HepG2 (cell line): ENCODE results near the gene CEP128. TPM values are rescaled to one million over a fixed set of nuclear protein-coding genes. Genes with fewer than 3 reads are reported as not detected.
A peak's percentile ranks its signal among the peaks of the same experiment; 100 is the strongest.

Experiments used
- ATAC-seq: fragments of 200-7000 bp; cut with Tn5 transposase; 3 replicates; pipeline ENCODE4 v1.9.1; 2020; ENCODE audit warnings: mild to moderate bottlenecking, moderate library complexity
- BruUV-seq: library from RNA; stranded (reverse); fragments of 400-500 nt; replicated peaks from 2 replicates; lab custom pipeline; 2021; lab: Mats Ljungman, UMichigan
- CTCF ChIA-PET: fragments of 300-600 bp; formaldehyde crosslinking; extraction: SDS; loops from one replicate; lab custom pipeline; 2021; ENCODE audit warnings: low total read pairs, inconsistent platforms, low intra/inter-chr PET ratio; lab: Yijun Ruan, JAX
- POLR2A ChIA-PET: fragments of 350-600 bp; sonication (Branson Sonifier 250); formaldehyde crosslinking; loops from one replicate; lab custom pipeline; 2020; ENCODE audit warnings: antibody characterized with exemption, inconsistent platforms; lab: Yijun Ruan, JAX
- DNase-seq: peaks from one replicate; pipeline ENCODE4 v3.0.0-alpha.2; 2015; ENCODE audit warnings: low spot score
- FAIRE-seq: peaks from 3 replicates; lab custom pipeline; 2011; peaks lifted over from hg19 to GRCh38; lab: Jason Lieb, UNC
- H2AFZ ChIP-seq: one replicate; pipeline ENCODE4 v1.6.1; 2011; ENCODE audit warnings: low read length, inconsistent platforms
- H3K27ac ChIP-seq: fragments of 300-600 bp; 3 replicates; pipeline ENCODE4 v1.8.0; 2011; ENCODE audit warnings: mixed run types, mild to moderate bottlenecking, mixed read lengths, low read length, inconsistent platforms; ENCODE audit not compliant: insufficient read depth; ENCODE audit errors: extremely low read length
- H3K27me3 ChIP-seq, 2 experiments: fragments of 200-600 bp in 1 of 2; 2 replicates in 1 of 2; 3 replicates in 1 of 2; pipeline versions ENCODE4 v1.6.0 to v1.8.0; 2011; ENCODE audit warnings: low read length in 2 of 2, mild to moderate bottlenecking in 2 of 2, moderate library complexity in 2 of 2, inconsistent platforms in 1 of 2; ENCODE audit not compliant: insufficient read depth in 2 of 2, control insufficient read depth in 1 of 2
- H3K36me3 ChIP-seq, 2 experiments: fragments of 200-600 bp in 1 of 2; replicated peaks in 1 of 2; 2 replicates in 1 of 2; 3 replicates in 1 of 2; pipeline versions ENCODE4 v1.5.1 to v1.8.0; 2011; ENCODE audit warnings: low read length in 2 of 2, inconsistent platforms in 1 of 2; ENCODE audit not compliant: insufficient read depth in 2 of 2, control insufficient read depth in 1 of 2
- H3K4me1 ChIP-seq: 2 replicates; pipeline ENCODE4 v1.5.1; 2012; ENCODE audit warnings: low read length, inconsistent platforms; ENCODE audit not compliant: insufficient read depth
- H3K4me2 ChIP-seq: 2 replicates; pipeline ENCODE4 v1.6.0; 2011; ENCODE audit warnings: low read depth, low read length, inconsistent platforms
- H3K4me3 ChIP-seq, 3 experiments: fragments of 200-600 bp in 1 of 3; sonication (generic), shearing (Covaris generic) in 1 of 3; replicated peaks in 1 of 3; 2 replicates each; pipeline ENCODE4 v1.5.1; 2011 to 2016; ENCODE audit warnings: low read length in 3 of 3, inconsistent platforms in 2 of 3, low read depth in 2 of 3, mild to moderate bottlenecking in 2 of 3, control low read depth in 1 of 3, mixed read lengths in 1 of 3; ENCODE audit not compliant: insufficient read depth in 1 of 3
- H3K79me2 ChIP-seq: one replicate; pipeline ENCODE4 v1.6.1; 2011; ENCODE audit warnings: low read length, inconsistent platforms; ENCODE audit not compliant: insufficient read depth
- H3K9ac ChIP-seq: 2 replicates; pipeline ENCODE4 v1.6.0; 2011; ENCODE audit warnings: mild to moderate bottlenecking, low read depth, low read length, inconsistent platforms; ENCODE audit not compliant: insufficient read depth
- H3K9me3 ChIP-seq: 2 replicates; pipeline ENCODE4 v1.5.1; 2012; ENCODE audit warnings: mild to moderate bottlenecking, low read length
- H4K20me1 ChIP-seq: 2 replicates; pipeline ENCODE4 v1.6.0; 2011; ENCODE audit warnings: inconsistent platforms, mild to moderate bottlenecking, low read length, moderate library complexity; ENCODE audit not compliant: insufficient read depth
- CEBPB ChIP-seq: IDR thresholded peaks from 2 replicates; pipeline ENCODE4 v1.6.1; 2011; ENCODE audit warnings: low read depth, low read length, improper control_type of control experiment, borderline replicate concordance
- CREB1 ChIP-seq, 2 experiments: fragments of 450-650 bp in 1 of 2; IDR thresholded peaks; 2 replicates each; pipeline ENCODE4 v1.6.1; 2016 to 2017; ENCODE audit warnings: control low read depth in 1 of 2, mild to moderate bottlenecking in 1 of 2, missing compliant biosample characterization in 1 of 2, missing genetic modification characterization in 1 of 2
- FOXO1 ChIP-seq: sonication (generic); formaldehyde crosslinking; IDR thresholded peaks from 2 replicates; pipeline ENCODE4 v1.4.0; 2020; ENCODE audit warnings: missing genetic modification reagents
- KDM4B ChIP-seq: sonication (generic); formaldehyde crosslinking; IDR thresholded peaks from 2 replicates; pipeline ENCODE4 v1.4.0; 2020; ENCODE audit warnings: missing genetic modification reagents
- KLF6 ChIP-seq: IDR thresholded peaks from 2 replicates; pipeline ENCODE4 v1.8.0; 2016; ENCODE audit warnings: missing biosample characterization, missing genetic modification reagents
- ZNF432 ChIP-seq: sonication (generic); formaldehyde crosslinking; IDR thresholded peaks from 2 replicates; pipeline ENCODE4 v1.5.0; 2020; ENCODE audit warnings: missing genetic modification reagents, mild to moderate bottlenecking, borderline replicate concordance
- ZNF557 ChIP-seq: sonication (generic); formaldehyde crosslinking; IDR thresholded peaks from 2 replicates; pipeline ENCODE4 v1.4.0; 2020; ENCODE audit warnings: missing genetic modification reagents
- ZSCAN25 ChIP-seq: sonication (generic); formaldehyde crosslinking; IDR thresholded peaks from 2 replicates; pipeline ENCODE4 v1.8.0; 2022; ENCODE audit warnings: mild to moderate bottlenecking, missing genetic modification reagents
- WGBS: methylation state at CpG from one replicate; pipeline ENCODE4 v1.1.6; 2017; ENCODE audit warnings: low lambda C conversion rate; 5-methylcytosine and 5-hydroxymethylcytosine counted together
- in situ Hi-C: cut with HindIII; loops from 2 replicates; pipeline ENCODE4 v1.10.0; 2017; ENCODE audit warnings: low pct_unique_long_range_greater_than_20kb; ENCODE audit not compliant: extremely low pct_ligation_motif_present
- intact Hi-C: fragments of 100-400 bp; cut with micrococcal nuclease; formaldehyde crosslinking; loops from one replicate; pipeline ENCODE4 v1.10.0; 2022; ENCODE audit not compliant: unreplicated experiment
- polyA plus RNA-seq, 8 experiments: library from polyadenylated mRNA; depleted of rRNA in 3 of 8; stranded (reverse) in 7 of 8; unstranded in 1 of 8; fragments of >200 nt; fragmentation: Illumina TruSeq in 4 of 8; extraction: Trizol in 4 of 8; gene quantifications; 2 replicates each; pipeline versions ENCODE4 v1.2.1 to v1.2.3, GENCODE V29; 2011 to 2016; ENCODE audit warnings: low read depth in 4 of 8, missing spikeins in 1 of 8, mixed read lengths in 1 of 8; ENCODE audit not compliant: insufficient read depth in 1 of 8
- total RNA-seq, 5 experiments: library from RNA; depleted of rRNA; stranded (reverse); fragments of >200 nt; fragmentation: Illumina TruSeq; extraction: Trizol; gene quantifications; 2 replicates each; pipeline ENCODE4 v1.2.3, GENCODE V29; 2016; ENCODE audit warnings: low read depth in 1 of 5
- TF ChIP-seq, protein P1 (sequence below): IDR thresholded peaks from 2 replicates; pipeline ENCODE4 v1.6.1; 2016; ENCODE audit warnings: missing compliant biosample characterization, missing genetic modification reagents, borderline replicate concordance
- TF ChIP-seq, protein P2 (sequence below): IDR thresholded peaks from 2 replicates; pipeline ENCODE4 v1.4.0; 2020; ENCODE audit warnings: mild to moderate bottlenecking, missing genetic modification reagents

The CEP128 gene
- total and polyA plus RNA-seq, 2 of the 13 experiments (the other 11 are each of a cell fraction or from before 2014, with no cell fraction given) = 1.3 to 7.5 TPM

DNA sequence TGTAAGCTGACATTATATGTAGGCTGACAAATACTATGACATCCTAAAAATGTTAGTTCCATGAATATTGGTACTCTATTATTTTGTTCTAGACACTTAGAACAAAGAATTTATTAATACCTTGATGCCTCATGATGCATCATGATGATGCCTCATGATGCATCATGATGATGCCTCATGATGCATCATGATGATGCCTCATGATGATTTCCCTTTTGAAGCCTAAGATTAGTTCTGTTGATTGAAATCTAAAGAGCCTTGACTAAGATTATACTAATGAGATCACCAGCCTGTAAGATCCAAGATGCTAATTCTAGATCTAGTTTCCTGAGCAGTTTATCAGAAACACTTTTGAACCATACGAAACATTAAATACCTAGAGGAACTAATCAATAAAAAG is 4.6 kb upstream of the CEP128 start:
- Histone ChIP-seq H3K36me3 (no peaks in the 10 kb centered on the region), H3K27me3 (peaks cover 0 to 4% of the 10 kb centered on the region in 2 experiments; a peak in 2 of 5 replicates), H2AFZ (no peak overlapping the region), H4K20me1 (no peaks in the 10 kb centered on the region), H3K9ac (no peak overlapping the region), H3K79me2 (no peaks in the 10 kb centered on the region), H3K9me3 (no peaks in the 10 kb centered on the region), H3K4me1 (peaks cover 8% of the 10 kb centered on the region; the same call in 1 of the 2 replicates), H3K4me3 (no peak overlapping the region), H3K27ac (no peak overlapping the region), H3K4me2 (no peak overlapping the region)
- TF ChIP-seq, protein P1, sequence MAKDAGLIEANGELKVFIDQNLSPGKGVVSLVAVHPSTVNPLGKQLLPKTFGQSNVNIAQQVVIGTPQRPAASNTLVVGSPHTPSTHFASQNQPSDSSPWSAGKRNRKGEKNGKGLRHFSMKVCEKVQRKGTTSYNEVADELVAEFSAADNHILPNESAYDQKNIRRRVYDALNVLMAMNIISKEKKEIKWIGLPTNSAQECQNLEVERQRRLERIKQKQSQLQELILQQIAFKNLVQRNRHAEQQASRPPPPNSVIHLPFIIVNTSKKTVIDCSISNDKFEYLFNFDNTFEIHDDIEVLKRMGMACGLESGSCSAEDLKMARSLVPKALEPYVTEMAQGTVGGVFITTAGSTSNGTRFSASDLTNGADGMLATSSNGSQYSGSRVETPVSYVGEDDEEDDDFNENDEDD (CRISPR knock-in tag) = no peak
- TF ChIP-seq CREB1 (IDR thresholded peaks at IDR 0.05) (0 out of 2 replicates have a peak, but pooled peaks have one; percentile 15), CREB1 (CRISPR knock-in tag; IDR thresholded peaks at IDR 0.05) (no peak)
- no TSS peak for BruUV-seq
- POLR2A ChIA-PET = no interaction called here
- intact Hi-C loops (no loop called here), in situ Hi-C loops (no loop called here)
- no peak for FAIRE-seq
- no peak for ATAC-seq
- CTCF ChIA-PET = no interaction called here
- 21% methylated on average over 1 of the region's 1 CpG for WGBS
- DNase-seq = no peak

DNA sequence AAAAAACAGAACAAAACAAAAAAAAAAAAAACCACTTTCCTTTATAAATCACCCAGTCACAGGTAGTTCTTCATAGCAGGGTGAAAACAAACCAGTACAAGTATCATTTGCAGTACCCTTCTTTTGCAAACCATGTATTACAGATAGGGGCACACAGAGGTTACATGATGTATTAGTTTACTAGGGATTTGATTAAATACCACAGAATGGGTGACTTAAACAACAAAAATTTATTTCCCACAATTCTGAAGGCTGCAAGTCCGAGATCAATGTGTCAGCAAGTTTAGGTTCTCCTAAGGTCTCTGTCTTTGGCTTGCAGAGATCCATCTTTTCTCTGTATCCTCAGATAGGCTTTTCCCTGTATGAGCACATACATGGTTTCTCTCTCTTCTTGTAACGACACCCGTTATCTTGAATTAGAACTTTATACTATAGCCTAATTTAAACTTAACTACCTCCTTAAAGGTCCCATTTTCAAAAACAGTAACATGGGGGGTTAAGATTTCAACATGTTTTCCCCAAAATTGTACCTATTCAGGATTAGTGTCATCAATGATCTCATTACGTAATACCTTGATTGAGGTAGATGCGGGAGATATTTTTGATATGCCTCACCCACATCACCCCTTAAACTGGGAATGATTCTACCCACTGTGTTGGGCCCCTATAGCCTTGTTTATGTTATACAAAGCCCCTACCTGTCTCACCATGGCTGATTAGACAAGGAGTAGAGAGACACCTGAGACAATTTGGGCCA is 3.5 kb upstream of the CEP128 start:
- POLR2A ChIA-PET = no interaction called here
- no peak overlapping the region for H3K4me3 ChIP-seq
- in situ Hi-C loops (no loop called here), intact Hi-C loops (no loop called here)
- FAIRE-seq = no peak
- BruUV-seq = no TSS peak
- no peak overlapping the region for H3K9ac ChIP-seq
- no peaks in the 10 kb centered on the region for H4K20me1 ChIP-seq
- peaks cover 0 to 4% of the 10 kb centered on the region in 2 experiments; a peak in 2 of 5 replicates for H3K27me3 ChIP-seq
- no peak overlapping the region for H2AFZ ChIP-seq
- H3K36me3 ChIP-seq = no peaks in the 10 kb centered on the region
- H3K4me2 ChIP-seq = no peak overlapping the region
- ATAC-seq = no peak
- 35% methylated on average over 5 of the region's 5 CpGs for WGBS
- H3K79me2 ChIP-seq = no peaks in the 10 kb centered on the region
- peaks cover 16% of the 10 kb centered on the region; the same call in 1 of the 2 replicates for H3K4me1 ChIP-seq
- no peak for TF ChIP-seq KDM4B (CRISPR knock-in tag)
- no peak for TF ChIP-seq ZSCAN25
- no peak for TF ChIP-seq ZNF432 (CRISPR knock-in tag)
- peak; percentile 54; the same call in 1 of the 2 replicates for TF ChIP-seq CEBPB
- TF ChIP-seq, protein P2, sequence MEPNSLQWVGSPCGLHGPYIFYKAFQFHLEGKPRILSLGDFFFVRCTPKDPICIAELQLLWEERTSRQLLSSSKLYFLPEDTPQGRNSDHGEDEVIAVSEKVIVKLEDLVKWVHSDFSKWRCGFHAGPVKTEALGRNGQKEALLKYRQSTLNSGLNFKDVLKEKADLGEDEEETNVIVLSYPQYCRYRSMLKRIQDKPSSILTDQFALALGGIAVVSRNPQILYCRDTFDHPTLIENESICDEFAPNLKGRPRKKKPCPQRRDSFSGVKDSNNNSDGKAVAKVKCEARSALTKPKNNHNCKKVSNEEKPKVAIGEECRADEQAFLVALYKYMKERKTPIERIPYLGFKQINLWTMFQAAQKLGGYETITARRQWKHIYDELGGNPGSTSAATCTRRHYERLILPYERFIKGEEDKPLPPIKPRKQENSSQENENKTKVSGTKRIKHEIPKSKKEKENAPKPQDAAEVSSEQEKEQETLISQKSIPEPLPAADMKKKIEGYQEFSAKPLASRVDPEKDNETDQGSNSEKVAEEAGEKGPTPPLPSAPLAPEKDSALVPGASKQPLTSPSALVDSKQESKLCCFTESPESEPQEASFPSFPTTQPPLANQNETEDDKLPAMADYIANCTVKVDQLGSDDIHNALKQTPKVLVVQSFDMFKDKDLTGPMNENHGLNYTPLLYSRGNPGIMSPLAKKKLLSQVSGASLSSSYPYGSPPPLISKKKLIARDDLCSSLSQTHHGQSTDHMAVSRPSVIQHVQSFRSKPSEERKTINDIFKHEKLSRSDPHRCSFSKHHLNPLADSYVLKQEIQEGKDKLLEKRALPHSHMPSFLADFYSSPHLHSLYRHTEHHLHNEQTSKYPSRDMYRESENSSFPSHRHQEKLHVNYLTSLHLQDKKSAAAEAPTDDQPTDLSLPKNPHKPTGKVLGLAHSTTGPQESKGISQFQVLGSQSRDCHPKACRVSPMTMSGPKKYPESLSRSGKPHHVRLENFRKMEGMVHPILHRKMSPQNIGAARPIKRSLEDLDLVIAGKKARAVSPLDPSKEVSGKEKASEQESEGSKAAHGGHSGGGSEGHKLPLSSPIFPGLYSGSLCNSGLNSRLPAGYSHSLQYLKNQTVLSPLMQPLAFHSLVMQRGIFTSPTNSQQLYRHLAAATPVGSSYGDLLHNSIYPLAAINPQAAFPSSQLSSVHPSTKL (CRISPR knock-in tag) = no peak
- TF ChIP-seq KLF6 = no peak
- no peak for TF ChIP-seq ZNF557 (CRISPR knock-in tag)
- no peak for TF ChIP-seq FOXO1 (CRISPR knock-in tag)
- no peaks in the 10 kb centered on the region for H3K9me3 ChIP-seq
- no peak overlapping the region for H3K27ac ChIP-seq
- CTCF ChIA-PET = no interaction called here
- no peak for DNase-seq
